IMR-90 (cell line): Measurements from ENCODE around the gene IP6K2. TPM values are rescaled to one million over a fixed set of nuclear protein-coding genes. Genes with fewer than 3 reads are reported as not detected.

Source experiments
- ATAC-seq: fragments of 200-7000 bp; cut with Tn5 transposase; 2 replicates; pipeline ENCODE4 v1.9.1; 2020; ENCODE audit warnings: low read depth, mild to moderate bottlenecking, moderate library complexity
- BruUV-seq: library from RNA; stranded (reverse); fragments of 400-500 nt; replicated peaks from 2 replicates; lab custom pipeline; 2021; lab: Mats Ljungman, UMichigan
- CTCF ChIA-PET: fragments of 300-600 bp; formaldehyde crosslinking; extraction: SDS; loops from one replicate; lab custom pipeline; 2021; ENCODE audit warnings: antibody characterized with exemption; lab: Yijun Ruan, JAX
- POLR2A ChIA-PET: fragments of 300-600 bp; sonication (Branson Sonifier 250); formaldehyde crosslinking; loops from one replicate; lab custom pipeline; 2022; ENCODE audit warnings: antibody characterized with exemption; ENCODE audit not compliant: unreplicated experiment; lab: Charles Lee
- DNase-seq: peaks from one replicate; pipeline ENCODE4 v3.0.0; 2013
- H2AFZ ChIP-seq: replicated peaks from 2 replicates; pipeline ENCODE3; 2013; ENCODE audit warnings: low read length, mild to moderate bottlenecking; ENCODE audit not compliant: poor library complexity
- H2AK5ac ChIP-seq: 2 replicates; pipeline ENCODE4 v1.6.1; 2013; ENCODE audit warnings: low read depth, low read length, inconsistent platforms
- H2AK9ac ChIP-seq: replicated peaks from 2 replicates; pipeline ENCODE3; 2013; ENCODE audit warnings: mild to moderate bottlenecking, low read depth, low read length, moderate library complexity; ENCODE audit not compliant: poor library complexity
- H2BK120ac ChIP-seq: 2 replicates; pipeline ENCODE4 v1.6.1; 2013; ENCODE audit warnings: low read depth, low read length, inconsistent platforms
- H2BK15ac ChIP-seq: 3 replicates; pipeline ENCODE4 v1.6.1; 2013; ENCODE audit warnings: low read depth, low read length, inconsistent platforms
- H2BK20ac ChIP-seq: 2 replicates; pipeline ENCODE4 v1.6.1; 2013; ENCODE audit warnings: low read depth, mild to moderate bottlenecking, inconsistent platforms, low read length, moderate library complexity
- H2BK5ac ChIP-seq: 2 replicates; pipeline ENCODE4 v1.6.1; 2013; ENCODE audit warnings: mild to moderate bottlenecking, low read depth, low read length, inconsistent platforms; ENCODE audit not compliant: poor library complexity, severe bottlenecking
- H3K14ac ChIP-seq: replicated peaks from 2 replicates; pipeline ENCODE4 v1.6.1; 2013; ENCODE audit warnings: low read depth, low read length, inconsistent platforms
- H3K18ac ChIP-seq: 2 replicates; pipeline ENCODE4 v1.6.1; 2013; ENCODE audit warnings: low read depth, low read length, control low read depth
- H3K23ac ChIP-seq: 2 replicates; pipeline ENCODE4 v1.6.1; 2013; ENCODE audit warnings: low read depth, low read length, inconsistent platforms
- H3K27ac ChIP-seq: 2 replicates; pipeline ENCODE4 v1.5.1; 2013; ENCODE audit warnings: mild to moderate bottlenecking, control low read depth, low read length; ENCODE audit not compliant: insufficient read depth
- H3K27me3 ChIP-seq: 2 replicates; pipeline ENCODE4 v1.6.1; 2013; ENCODE audit warnings: low read length; ENCODE audit not compliant: control insufficient read depth, insufficient read depth
- H3K36me3 ChIP-seq: 2 replicates; pipeline ENCODE4 v1.6.1; 2013; ENCODE audit warnings: low read length, mixed read lengths; ENCODE audit not compliant: control insufficient read depth, insufficient read depth
- H3K4ac ChIP-seq: 2 replicates; pipeline ENCODE4 v1.6.1; 2013; ENCODE audit warnings: low read depth, low read length, inconsistent platforms
- H3K4me1 ChIP-seq: 2 replicates; pipeline ENCODE4 v1.6.1; 2013; ENCODE audit warnings: low read length, mixed read lengths; ENCODE audit not compliant: control insufficient read depth, insufficient read depth
- H3K4me2 ChIP-seq: 2 replicates; pipeline ENCODE4 v1.6.1; 2013; ENCODE audit warnings: low read depth, mild to moderate bottlenecking, control low read depth, low read length, moderate library complexity
- H3K4me3 ChIP-seq: 2 replicates; pipeline ENCODE4 v1.5.1; 2013; ENCODE audit warnings: low read depth, mild to moderate bottlenecking, control low read depth, low read length, moderate library complexity; ENCODE audit not compliant: insufficient read depth
- H3K56ac ChIP-seq: 2 replicates; pipeline ENCODE4 v1.6.1; 2013; ENCODE audit warnings: low read length, inconsistent platforms; ENCODE audit not compliant: insufficient read depth; ENCODE audit errors: extremely low read depth
- H3K79me1 ChIP-seq, 2 experiments: 2 replicates each; pipeline ENCODE4 v1.6.1; 2013; ENCODE audit warnings: low read length in 2 of 2, inconsistent platforms in 1 of 2, low read depth in 1 of 2
- H3K9ac ChIP-seq: 2 replicates; pipeline ENCODE4 v1.6.1; 2013; ENCODE audit warnings: low read depth, low read length, control low read depth
- H3K9me1 ChIP-seq: 2 replicates; pipeline ENCODE4 v1.6.1; 2013; ENCODE audit warnings: low read length, inconsistent platforms; ENCODE audit not compliant: insufficient read depth
- H3K9me3 ChIP-seq: 2 replicates; pipeline ENCODE4 v1.6.1; 2013; ENCODE audit warnings: low read length; ENCODE audit not compliant: control insufficient read depth, insufficient read depth
- H4K20me1 ChIP-seq: 2 replicates; pipeline ENCODE4 v1.6.1; 2013; ENCODE audit warnings: low read length, inconsistent platforms; ENCODE audit not compliant: insufficient read depth
- H4K5ac ChIP-seq: 2 replicates; pipeline ENCODE4 v1.6.1; 2013; ENCODE audit warnings: mild to moderate bottlenecking, low read depth, low read length, control low read depth
- H4K8ac ChIP-seq, 2 experiments: 2 replicates each; pipeline ENCODE4 v1.6.1; 2013; ENCODE audit warnings: low read depth in 2 of 2, low read length in 2 of 2, control low read depth in 1 of 2, inconsistent platforms in 1 of 2
- H4K91ac ChIP-seq: 2 replicates; pipeline ENCODE4 v1.6.1; 2013; ENCODE audit warnings: low read depth, low read length, inconsistent platforms; ENCODE audit not compliant: insufficient read depth
- CEBPB ChIP-seq: IDR thresholded peaks from 2 replicates; pipeline ENCODE4 v1.6.1; 2012; ENCODE audit warnings: low read depth, low read length, improper control_type of control experiment
- CHD1 ChIP-seq: IDR thresholded peaks from 2 replicates; pipeline ENCODE4 v1.6.1; 2012; ENCODE audit warnings: low read depth, low read length, improper control_type of control experiment
- CTCF ChIP-seq: conservative IDR thresholded peaks from 2 replicates; pipeline ENCODE4 v1.5.1; 2012; ENCODE audit warnings: mild to moderate bottlenecking, low read depth, low read length, improper control_type of control experiment
- FOS ChIP-seq: fragments of 150-350 bp; IDR thresholded peaks from 2 replicates; pipeline ENCODE4 v1.6.1; 2016; ENCODE audit warnings: low read depth, low read length
- MAFK ChIP-seq: IDR thresholded peaks from 2 replicates; pipeline ENCODE4 v1.6.1; 2012; ENCODE audit warnings: low read depth, low read length, improper control_type of control experiment
- MAZ ChIP-seq: IDR thresholded peaks from 2 replicates; pipeline ENCODE4 v1.6.1; 2012; ENCODE audit warnings: low read depth, mild to moderate bottlenecking, low read length, improper control_type of control experiment, moderate library complexity, borderline replicate concordance
- MXI1 ChIP-seq: IDR thresholded peaks from 2 replicates; pipeline ENCODE4 v1.6.1; 2012; ENCODE audit warnings: low read depth, mild to moderate bottlenecking, low read length, moderate library complexity, borderline replicate concordance
- POLR2A ChIP-seq: IDR thresholded peaks from 2 replicates; pipeline ENCODE4 v1.6.1; 2012; ENCODE audit warnings: mild to moderate bottlenecking, low read depth, low read length
- RCOR1 ChIP-seq: IDR thresholded peaks from 2 replicates; pipeline ENCODE4 v1.6.1; 2012; ENCODE audit warnings: mild to moderate bottlenecking, low read length, improper control_type of control experiment; ENCODE audit not compliant: insufficient replicate concordance
- RFX5 ChIP-seq: IDR thresholded peaks from 2 replicates; pipeline ENCODE4 v1.8.0; 2012; ENCODE audit warnings: low read depth, mild to moderate bottlenecking, low read length, moderate library complexity
- SMC3 ChIP-seq: fragments of 150-350 bp; IDR thresholded peaks from 2 replicates; pipeline ENCODE4 v1.6.1; 2016; ENCODE audit warnings: low read depth, mild to moderate bottlenecking, antibody characterized with exemption, low read length, moderate library complexity
- WGBS, 2 experiments: methylation state at CpG; one replicate each; pipeline versions ENCODE4 v1.1.5 to v1.1.7; 2013; ENCODE audit warnings: missing lambda C conversion rate in 2 of 2; ENCODE audit not compliant: insufficient read length in 1 of 2; ENCODE audit errors: extremely low coverage in 2 of 2; 5-methylcytosine and 5-hydroxymethylcytosine counted together
- dilution Hi-C: fragments of 300-500 bp; cut with HindIII; formaldehyde crosslinking; loops from one replicate; pipeline ENCODE4 v1.14.3; 2018; ENCODE audit warnings: low sequenced_read_pairs; ENCODE audit not compliant: unreplicated experiment
- in situ Hi-C: fragments of 300-500 bp; cut with MboI; formaldehyde crosslinking; loops from 3 replicates; pipeline ENCODE4 v1.14.3; 2019; ENCODE audit warnings: low sequenced_read_pairs, inconsistent platforms, mixed read lengths
- intact Hi-C: fragments of 100-400 bp; cut with micrococcal nuclease; formaldehyde crosslinking; loops from 2 replicates; pipeline ENCODE4 v1.10.0; 2022
- polyA plus RNA-seq, 3 experiments: library from polyadenylated mRNA; depleted of rRNA; stranded (reverse); fragments of >200 nt; gene quantifications; 2 replicates each; pipeline ENCODE4 v1.2.3, GENCODE V29; 2012; ENCODE audit warnings: low replicate concordance in 1 of 3
- total RNA-seq: library from RNA; depleted of rRNA; stranded (reverse); fragments of >200 nt; gene quantifications from 2 replicates; pipeline ENCODE4 v1.2.3, GENCODE V29; 2012
- TF ChIP-seq, protein P1 (sequence below): fragments of 150-350 bp; IDR thresholded peaks from 2 replicates; pipeline ENCODE4 v1.6.1; 2016; ENCODE audit warnings: low read depth, mild to moderate bottlenecking, low read length, moderate library complexity, borderline replicate concordance
- TF ChIP-seq, protein P2 (sequence below): fragments of 150-350 bp; IDR thresholded peaks from 2 replicates; pipeline ENCODE4 v1.6.1; 2017; ENCODE audit warnings: mild to moderate bottlenecking, antibody characterized with exemption, low read length, low read depth

IP6K2 gene
- total and polyA plus RNA-seq, 2 of the 4 experiments (the other 2 are of a cell fraction): 73.7 to 169 TPM

GRCh38 chr3:48662753-48663488, 54.1 kb downstream of the IP6K2 start, which contains the start of gene CELSR3:
Gene CELSR3 (minus strand): TSS chr3:48662886. CDS start chr3:48662634, 252 bp downstream.
- 0% methylated on average over 18 of the region's 52 CpGs; no CpG with 5 or more reads in 1 of the 2 experiments for WGBS, 2 experiments
- peak within 1 kb of the TSS; percentile 95 for H4K91ac ChIP-seq
- peak within 1 kb of the TSS; percentile 48 for H2AK5ac ChIP-seq
- H4K5ac ChIP-seq: peak within 1 kb of the TSS; percentile 54
- H2AK9ac ChIP-seq: peak within 1 kb of the TSS; percentile 99
- peak within 1 kb of the TSS; percentile 56 for H3K4me3 ChIP-seq
- H3K56ac ChIP-seq: peak within 1 kb of the TSS; percentile 89
- H2AFZ ChIP-seq: peak within 1 kb of the TSS; percentile 91
- dilution Hi-C loops: no loop called here
- DNase-seq (peak; percentile 90), ATAC-seq (peak; percentile 47)
- H3K79me1 ChIP-seq: peaks cover 0 to 5% of the 10 kb centered on the region in 2 experiments; a peak in 1 of 4 replicates
- H4K8ac ChIP-seq: peak within 1 kb of the TSS; percentile 67 to 94
- H3K4me2 ChIP-seq: peak within 1 kb of the TSS; percentile 73
- H3K4ac ChIP-seq: peak within 1 kb of the TSS; percentile 91
- H2BK120ac ChIP-seq: peak within 1 kb of the TSS; percentile 75
- H3K14ac ChIP-seq: peak within 1 kb of the TSS; percentile 90
- no peaks in the 10 kb centered on the region for H3K36me3 ChIP-seq
- H3K9me1 ChIP-seq: peaks cover 5% of the 10 kb centered on the region
- ChIA-PET POLR2A (interaction anchor here (0.6 to 0.8 kb wide), 2 partner anchors 38 to 65 kb away, joined by 15 to 18 read pairs; no protein-coding TSS in a partner anchor), CTCF (interaction anchor here (0.7 to 2.0 kb wide), 4 partner anchors 23 to 65 kb away, joined by 3 to 5 read pairs (median 4); partner anchors contain the start of genes NCKIPSD and SLC26A6)
- BruUV-seq: no TSS peak
- peak within 1 kb of the TSS; percentile 80 for H3K23ac ChIP-seq
- no peaks in the 10 kb centered on the region for H3K27me3 ChIP-seq
- in situ Hi-C loops: loop anchor here (10.0 kb wide), 1 partner anchor 198 kb away; a partner anchor contains a TSS
- peak within 1 kb of the TSS; percentile 14; the same call in 1 of the 2 replicates for H2BK20ac ChIP-seq
- no peaks in the 10 kb centered on the region; the same call in 1 of the 2 replicates for H3K4me1 ChIP-seq
- no peaks in the 10 kb centered on the region for H3K9me3 ChIP-seq
- peak within 1 kb of the TSS; percentile 92 for H3K27ac ChIP-seq
- intact Hi-C loops: loop anchor here (1.0 kb wide), 1 partner anchor 77 kb away; no protein-coding TSS in a partner anchor
- peak within 1 kb of the TSS; percentile 75 for H2BK5ac ChIP-seq
- peak within 1 kb of the TSS; percentile 27 for H3K18ac ChIP-seq
- peak within 1 kb of the TSS; percentile 67; the same call in 2 of the 3 replicates for H2BK15ac ChIP-seq
- H4K20me1 ChIP-seq: no peaks in the 10 kb centered on the region
- H3K9ac ChIP-seq: peak within 1 kb of the TSS; percentile 79
- no peak for TF ChIP-seq SMC3
- no peak for TF ChIP-seq FOS
- no peak; the same call in 1 of the 2 replicates for TF ChIP-seq MXI1
- TF ChIP-seq, protein P1, sequence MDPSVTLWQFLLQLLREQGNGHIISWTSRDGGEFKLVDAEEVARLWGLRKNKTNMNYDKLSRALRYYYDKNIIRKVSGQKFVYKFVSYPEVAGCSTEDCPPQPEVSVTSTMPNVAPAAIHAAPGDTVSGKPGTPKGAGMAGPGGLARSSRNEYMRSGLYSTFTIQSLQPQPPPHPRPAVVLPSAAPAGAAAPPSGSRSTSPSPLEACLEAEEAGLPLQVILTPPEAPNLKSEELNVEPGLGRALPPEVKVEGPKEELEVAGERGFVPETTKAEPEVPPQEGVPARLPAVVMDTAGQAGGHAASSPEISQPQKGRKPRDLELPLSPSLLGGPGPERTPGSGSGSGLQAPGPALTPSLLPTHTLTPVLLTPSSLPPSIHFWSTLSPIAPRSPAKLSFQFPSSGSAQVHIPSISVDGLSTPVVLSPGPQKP: no peak
- TF ChIP-seq CHD1: peak; percentile 91
- no peak; the same call in 1 of the 2 replicates for TF ChIP-seq MAZ
- TF ChIP-seq CTCF: no peak
- TF ChIP-seq, protein P2, sequence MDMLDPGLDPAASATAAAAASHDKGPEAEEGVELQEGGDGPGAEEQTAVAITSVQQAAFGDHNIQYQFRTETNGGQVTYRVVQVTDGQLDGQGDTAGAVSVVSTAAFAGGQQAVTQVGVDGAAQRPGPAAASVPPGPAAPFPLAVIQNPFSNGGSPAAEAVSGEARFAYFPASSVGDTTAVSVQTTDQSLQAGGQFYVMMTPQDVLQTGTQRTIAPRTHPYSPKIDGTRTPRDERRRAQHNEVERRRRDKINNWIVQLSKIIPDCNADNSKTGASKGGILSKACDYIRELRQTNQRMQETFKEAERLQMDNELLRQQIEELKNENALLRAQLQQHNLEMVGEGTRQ: no peak
- peak; percentile 49; the same call in 1 of the 2 replicates for TF ChIP-seq POLR2A
- TF ChIP-seq RCOR1: no peak
- no peak for TF ChIP-seq RFX5
- no peak for TF ChIP-seq CEBPB
- no peak for TF ChIP-seq MAFK
